ENCODE measurements around the gene ZNF18.

DNA sequence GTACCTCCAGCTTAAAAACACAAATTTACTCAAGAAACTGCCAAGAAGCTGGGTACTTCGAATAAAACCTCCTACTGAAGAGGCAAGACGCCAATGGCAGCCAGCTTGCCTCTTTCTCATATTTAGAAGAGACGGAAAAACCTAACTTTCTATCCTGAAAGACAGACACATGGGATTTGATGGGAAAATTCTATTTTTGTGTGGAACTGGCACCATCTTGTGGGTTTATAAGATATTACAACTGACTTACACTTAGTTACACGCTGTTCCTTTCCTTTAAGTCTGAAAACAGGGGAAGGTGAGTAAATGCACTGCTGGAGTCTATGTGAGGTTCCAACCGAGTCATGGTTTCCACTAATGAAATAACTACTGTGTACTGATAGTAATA, 10.3 kb downstream of the ZNF18 start:
- TF ChIP-seq, protein P1, sequence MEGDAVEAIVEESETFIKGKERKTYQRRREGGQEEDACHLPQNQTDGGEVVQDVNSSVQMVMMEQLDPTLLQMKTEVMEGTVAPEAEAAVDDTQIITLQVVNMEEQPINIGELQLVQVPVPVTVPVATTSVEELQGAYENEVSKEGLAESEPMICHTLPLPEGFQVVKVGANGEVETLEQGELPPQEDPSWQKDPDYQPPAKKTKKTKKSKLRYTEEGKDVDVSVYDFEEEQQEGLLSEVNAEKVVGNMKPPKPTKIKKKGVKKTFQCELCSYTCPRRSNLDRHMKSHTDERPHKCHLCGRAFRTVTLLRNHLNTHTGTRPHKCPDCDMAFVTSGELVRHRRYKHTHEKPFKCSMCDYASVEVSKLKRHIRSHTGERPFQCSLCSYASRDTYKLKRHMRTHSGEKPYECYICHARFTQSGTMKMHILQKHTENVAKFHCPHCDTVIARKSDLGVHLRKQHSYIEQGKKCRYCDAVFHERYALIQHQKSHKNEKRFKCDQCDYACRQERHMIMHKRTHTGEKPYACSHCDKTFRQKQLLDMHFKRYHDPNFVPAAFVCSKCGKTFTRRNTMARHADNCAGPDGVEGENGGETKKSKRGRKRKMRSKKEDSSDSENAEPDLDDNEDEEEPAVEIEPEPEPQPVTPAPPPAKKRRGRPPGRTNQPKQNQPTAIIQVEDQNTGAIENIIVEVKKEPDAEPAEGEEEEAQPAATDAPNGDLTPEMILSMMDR (conservative IDR thresholded peaks at IDR 0.05; ENCODE audit: low read depth in 2 of 2): peak; percentile 53 to 64
- TF ChIP-seq EZH2phosphoT487 (IDR thresholded peaks at IDR 0.05; ENCODE audit: unreplicated experiment): no peak
- no peak for TF ChIP-seq CREB1 (CRISPR knock-in tag; IDR thresholded peaks at IDR 0.05; ENCODE audit: low read depth)
- TF ChIP-seq POLR2AphosphoS5 (IDR thresholded peaks at IDR 0.05; ENCODE audit: low read depth): no peak
- TF ChIP-seq, protein P2, sequence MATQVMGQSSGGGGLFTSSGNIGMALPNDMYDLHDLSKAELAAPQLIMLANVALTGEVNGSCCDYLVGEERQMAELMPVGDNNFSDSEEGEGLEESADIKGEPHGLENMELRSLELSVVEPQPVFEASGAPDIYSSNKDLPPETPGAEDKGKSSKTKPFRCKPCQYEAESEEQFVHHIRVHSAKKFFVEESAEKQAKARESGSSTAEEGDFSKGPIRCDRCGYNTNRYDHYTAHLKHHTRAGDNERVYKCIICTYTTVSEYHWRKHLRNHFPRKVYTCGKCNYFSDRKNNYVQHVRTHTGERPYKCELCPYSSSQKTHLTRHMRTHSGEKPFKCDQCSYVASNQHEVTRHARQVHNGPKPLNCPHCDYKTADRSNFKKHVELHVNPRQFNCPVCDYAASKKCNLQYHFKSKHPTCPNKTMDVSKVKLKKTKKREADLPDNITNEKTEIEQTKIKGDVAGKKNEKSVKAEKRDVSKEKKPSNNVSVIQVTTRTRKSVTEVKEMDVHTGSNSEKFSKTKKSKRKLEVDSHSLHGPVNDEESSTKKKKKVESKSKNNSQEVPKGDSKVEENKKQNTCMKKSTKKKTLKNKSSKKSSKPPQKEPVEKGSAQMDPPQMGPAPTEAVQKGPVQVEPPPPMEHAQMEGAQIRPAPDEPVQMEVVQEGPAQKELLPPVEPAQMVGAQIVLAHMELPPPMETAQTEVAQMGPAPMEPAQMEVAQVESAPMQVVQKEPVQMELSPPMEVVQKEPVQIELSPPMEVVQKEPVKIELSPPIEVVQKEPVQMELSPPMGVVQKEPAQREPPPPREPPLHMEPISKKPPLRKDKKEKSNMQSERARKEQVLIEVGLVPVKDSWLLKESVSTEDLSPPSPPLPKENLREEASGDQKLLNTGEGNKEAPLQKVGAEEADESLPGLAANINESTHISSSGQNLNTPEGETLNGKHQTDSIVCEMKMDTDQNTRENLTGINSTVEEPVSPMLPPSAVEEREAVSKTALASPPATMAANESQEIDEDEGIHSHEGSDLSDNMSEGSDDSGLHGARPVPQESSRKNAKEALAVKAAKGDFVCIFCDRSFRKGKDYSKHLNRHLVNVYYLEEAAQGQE (IDR thresholded peaks at IDR 0.05; ENCODE audit: unreplicated experiment): no peak
- no peak for TF ChIP-seq ZNF114 (CRISPR knock-in tag; IDR thresholded peaks at IDR 0.05)
- TF ChIP-seq EZH2 (IDR thresholded peaks at IDR 0.05; ENCODE audit: low read depth, unreplicated experiment): no peak
- no peak for TF ChIP-seq NANOG (IDR thresholded peaks at IDR 0.05; ENCODE audit: borderline replicate concordance)

All from GM23338 (cell line).